HG03135 (cell line): ENCODE results near the gene KRTAP10-1.

ENCODE experiments used
- ATAC-seq: cut with Tn5 transposase; IDR thresholded peaks from one replicate; pipeline ENCODE4 v1.9.1; 2021; ENCODE audit warnings: mild to moderate bottlenecking, moderate library complexity; ENCODE audit not compliant: unreplicated experiment

The KRTAP10-1 gene

DNA sequence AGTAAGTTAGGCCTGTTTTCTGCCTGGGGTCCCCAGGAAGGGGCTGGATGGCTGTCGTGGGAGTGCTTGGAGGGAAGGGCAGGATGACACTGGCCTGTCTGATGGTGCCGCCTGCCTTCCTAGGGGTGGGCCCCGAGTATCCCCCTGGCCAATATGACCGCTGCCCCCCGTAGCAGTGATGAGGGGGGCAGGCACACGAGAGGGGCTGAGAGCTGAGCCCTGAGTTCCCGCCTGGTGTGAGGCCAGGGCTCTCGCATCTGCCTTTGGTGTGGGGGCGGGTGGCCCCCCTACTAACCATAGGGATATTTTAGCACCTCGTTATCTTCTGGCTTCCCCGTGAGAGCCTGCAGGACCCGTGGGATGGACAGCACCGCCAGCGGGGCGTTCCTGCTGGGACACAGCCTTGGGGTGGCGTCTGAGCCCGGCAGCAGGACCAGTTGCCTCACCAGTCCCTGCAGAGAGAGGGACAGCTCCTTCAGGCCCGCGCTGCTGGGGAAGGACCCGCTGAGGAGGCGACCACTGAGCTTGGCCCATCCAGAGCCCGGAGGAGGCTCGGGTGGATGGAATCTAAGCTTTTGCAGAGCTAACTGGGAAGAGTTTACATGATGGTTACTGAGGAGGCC lies 10.4 kb downstream of the KRTAP10-1 start:
- no peak for ATAC-seq

DNA sequence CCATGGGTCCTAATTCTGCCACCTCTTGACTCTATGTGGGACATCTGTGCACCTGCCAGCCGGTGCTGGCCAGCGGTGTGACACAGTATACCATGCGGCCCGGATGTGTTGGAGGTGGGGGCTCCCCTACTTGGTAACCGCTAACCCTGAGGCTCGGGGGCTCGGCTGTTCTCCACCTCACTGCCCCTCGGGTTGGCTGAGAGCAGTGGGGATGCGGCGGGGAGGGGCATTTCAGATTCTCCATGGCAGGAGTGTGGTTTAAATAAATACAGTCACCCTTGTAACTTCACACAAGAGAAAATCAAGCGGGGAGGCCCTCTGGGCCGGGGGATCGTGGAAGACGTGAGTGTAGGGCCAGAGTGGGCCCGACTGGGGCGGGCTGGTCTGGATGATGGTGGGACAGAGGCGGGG lies 11.0 kb downstream of the KRTAP10-1 start:
- no peak for ATAC-seq

DNA sequence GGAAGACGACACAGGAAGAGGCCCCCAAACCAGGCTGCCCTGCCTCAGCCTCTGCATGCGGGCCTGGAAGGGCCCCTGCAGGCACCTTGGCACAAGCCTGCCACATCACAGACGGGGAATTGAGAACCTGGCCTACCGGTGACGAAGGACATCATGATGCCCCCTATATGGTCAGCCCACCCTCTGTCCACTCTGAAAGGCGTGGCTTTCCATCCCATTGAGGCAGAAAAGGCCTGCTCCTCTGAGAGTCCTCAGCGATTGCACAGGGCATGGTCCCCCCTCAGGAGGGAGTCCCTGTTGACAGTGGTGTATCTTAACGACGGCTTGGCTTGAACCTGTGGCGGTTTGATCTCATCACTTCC lies 11.4 kb downstream of the KRTAP10-1 start:
- no peak for ATAC-seq

DNA sequence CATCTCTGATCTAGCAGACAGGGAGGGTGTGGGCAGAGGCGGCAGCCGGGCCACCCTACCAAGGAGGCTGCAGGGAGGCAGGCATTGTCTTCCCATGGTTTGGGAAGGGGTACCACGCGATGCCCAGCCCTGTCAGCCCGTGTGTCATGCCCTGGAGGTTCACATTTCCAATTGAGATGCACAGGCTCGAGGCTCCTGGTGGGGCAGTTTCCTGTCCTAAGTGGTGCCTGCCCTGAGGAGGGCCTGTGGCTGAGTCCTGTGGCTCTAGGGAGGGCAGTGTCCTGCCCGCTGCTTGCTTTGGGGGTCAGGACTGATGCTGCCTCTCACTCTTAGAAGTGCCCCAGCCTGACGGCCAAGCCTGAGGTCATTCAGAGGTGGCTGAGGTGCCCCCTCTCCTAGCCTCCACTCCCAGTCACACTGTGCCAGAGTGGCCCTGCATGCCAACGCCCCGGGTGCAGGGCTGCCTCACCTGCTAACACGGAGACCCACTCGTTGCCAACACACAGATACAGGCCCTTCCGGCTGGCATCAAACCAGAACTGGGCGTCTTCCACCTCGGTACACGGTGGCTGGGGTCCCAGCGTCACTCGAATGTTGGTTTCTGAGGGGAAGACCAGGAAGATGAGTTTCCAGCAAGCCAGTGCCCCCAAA lies 11.9 kb downstream of the KRTAP10-1 start:
- no peak for ATAC-seq

DNA sequence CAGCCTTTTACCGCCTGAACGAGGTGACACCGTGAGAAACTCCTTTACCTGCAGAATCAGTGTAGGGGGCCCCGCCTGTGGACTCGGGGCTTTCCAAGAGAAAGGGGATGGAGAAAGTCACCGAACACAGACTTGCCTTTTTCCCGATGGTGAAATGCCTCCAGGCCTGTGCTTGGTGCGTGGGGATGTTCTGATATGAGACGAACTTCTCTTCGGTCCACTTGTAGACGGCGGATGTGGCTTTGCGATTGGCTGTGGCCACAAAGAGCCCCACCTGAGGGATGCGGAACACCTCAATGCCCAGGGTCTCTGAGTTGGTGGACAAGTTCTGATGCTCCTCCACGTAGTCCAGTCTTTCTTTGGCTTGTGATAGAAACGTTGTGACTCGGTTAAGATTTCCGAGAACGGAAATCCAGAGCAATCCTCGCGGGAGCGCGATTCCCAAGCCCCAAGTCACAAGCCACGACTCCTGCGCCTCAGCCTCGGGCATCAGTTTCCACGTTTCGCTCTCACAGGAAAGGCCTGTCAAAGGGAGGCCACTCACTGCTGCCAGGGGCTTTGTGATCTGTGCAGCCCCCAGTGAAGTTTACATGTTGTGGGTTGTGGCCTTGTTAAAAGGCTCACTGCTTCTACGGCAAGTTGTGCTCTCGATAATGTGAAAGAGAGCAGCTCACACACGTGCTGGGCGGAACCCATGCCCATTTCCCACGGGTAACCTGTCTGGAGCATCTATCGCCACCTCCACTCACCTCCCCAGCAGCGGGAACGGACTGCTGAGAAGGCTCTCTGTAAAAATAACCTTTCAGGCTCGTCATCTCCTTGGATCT lies 12.6 kb downstream of the KRTAP10-1 start:
- ATAC-seq: no peak

DNA sequence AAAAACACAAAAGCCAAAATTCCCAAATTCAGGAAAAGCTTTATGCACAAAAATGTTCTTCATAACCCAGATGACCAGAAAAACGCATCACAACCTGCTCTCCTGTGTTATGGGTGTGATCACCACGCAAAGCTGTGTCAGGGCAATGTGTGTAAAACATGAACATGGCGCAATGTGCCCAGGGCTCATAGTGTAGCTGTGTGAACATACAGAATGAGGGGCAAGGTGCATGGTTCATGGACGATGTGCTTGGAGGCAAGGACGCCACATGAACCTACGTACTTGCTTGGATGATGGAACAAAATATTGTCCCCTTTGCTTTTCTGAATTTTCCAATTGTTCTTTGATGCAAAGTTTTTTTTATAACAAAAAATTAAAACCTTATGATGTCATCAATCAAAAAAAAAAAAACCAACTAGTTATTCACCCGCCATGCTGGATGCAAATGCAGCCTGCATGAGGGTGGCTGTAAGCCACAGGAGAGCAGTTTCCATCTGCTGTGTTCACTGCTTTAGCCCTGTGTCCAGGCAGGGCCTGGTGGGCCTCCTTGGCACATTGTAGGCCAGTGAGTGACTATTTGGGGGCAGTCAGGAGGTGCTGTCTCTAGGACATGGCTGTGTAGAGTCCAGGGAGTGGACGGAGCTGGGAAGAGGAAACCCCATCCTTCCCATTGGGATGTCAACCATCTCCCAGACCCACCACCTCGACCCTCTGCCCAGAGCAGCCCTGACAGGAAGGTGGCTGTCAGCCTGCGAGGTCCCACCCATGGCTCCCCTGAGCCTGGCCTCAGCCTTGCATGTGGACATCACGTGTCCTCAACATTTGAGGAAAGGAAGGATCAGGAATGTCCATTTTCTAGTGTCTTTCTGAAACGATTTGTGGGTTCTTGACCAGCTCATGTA lies 13.6 kb downstream of the KRTAP10-1 start:
- no peak for ATAC-seq

DNA sequence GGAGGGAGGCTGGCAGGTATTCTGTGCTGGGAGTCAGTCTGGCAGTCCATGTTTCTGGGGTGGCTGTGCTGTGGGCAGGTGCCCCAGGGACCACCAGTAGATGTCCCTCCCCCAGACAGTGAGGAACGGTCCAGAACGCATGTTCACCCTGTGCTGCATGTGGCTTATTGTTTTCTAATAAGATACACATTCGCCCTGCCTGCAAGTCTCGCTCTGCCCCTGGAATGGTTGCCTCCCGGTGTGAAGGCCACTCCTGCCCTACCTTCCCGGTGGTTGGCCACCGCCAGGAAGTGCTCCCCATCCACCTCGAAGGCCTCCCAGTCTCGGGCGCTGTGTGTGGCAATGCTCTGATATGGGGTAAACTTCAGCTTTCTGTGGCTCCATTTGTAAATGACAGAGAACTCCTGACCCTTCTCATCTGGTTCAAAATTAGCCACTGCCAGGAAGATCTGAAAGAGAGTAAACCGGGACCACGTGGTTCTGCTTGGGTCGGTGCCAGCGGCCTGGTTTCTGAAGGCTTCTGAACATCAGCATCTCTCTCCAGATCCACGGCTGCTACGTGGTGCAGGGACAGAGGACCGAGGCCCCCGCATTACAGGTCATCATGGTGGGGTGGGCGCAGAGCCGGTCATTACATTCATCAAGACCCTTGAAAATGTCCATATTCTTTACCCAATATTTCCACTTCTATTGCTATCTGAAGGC lies 14.5 kb downstream of the KRTAP10-1 start:
- ATAC-seq: no peak

DNA sequence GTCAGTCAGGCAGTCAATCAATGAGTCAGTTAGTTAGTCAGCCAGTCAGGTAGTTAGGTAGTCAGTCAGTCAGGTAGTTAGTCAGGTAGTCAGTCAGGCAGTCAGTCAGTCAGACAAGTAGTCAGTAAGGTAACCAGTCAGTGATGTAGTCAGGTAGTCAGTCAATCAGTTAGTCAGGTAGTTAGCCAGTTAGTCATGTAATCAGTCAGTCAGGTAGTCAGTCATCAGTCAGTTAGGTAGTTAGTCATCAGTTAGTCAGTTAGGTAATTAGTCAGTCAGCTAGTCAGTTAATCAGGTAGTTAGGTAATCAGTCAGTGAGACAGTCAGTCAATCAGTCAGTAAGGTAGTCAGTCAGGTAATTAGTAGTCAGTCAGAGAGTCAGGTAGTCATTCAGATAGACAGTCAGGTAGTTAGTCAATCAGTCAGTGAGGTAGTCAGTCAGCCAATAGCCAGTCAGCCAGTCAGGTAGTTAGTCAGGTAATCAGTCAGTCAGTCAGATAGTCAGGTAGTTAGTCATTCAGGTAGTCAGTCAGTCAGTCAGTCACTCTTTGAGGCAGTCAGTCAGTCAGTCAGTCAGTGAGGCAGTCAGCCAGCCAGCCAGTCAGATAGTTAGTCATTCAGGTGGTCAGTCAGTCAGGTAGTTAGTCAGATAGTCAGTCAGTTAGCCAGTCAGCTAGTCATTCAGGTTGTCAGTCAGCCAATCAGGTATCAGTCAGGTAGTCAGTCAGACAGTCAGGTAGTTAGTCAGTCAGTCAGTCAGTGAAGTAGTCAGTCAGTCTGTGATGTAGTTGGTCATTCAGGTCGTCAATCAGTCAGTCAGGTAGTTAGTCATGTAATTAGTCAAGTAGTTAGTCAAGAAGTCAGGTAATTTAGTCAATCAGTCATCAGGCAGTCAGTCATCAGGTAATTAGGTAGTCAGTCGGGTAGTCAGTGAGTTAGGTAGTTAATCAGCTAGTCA lies 15.3 kb downstream of the KRTAP10-1 start:
- ATAC-seq: no peak

DNA sequence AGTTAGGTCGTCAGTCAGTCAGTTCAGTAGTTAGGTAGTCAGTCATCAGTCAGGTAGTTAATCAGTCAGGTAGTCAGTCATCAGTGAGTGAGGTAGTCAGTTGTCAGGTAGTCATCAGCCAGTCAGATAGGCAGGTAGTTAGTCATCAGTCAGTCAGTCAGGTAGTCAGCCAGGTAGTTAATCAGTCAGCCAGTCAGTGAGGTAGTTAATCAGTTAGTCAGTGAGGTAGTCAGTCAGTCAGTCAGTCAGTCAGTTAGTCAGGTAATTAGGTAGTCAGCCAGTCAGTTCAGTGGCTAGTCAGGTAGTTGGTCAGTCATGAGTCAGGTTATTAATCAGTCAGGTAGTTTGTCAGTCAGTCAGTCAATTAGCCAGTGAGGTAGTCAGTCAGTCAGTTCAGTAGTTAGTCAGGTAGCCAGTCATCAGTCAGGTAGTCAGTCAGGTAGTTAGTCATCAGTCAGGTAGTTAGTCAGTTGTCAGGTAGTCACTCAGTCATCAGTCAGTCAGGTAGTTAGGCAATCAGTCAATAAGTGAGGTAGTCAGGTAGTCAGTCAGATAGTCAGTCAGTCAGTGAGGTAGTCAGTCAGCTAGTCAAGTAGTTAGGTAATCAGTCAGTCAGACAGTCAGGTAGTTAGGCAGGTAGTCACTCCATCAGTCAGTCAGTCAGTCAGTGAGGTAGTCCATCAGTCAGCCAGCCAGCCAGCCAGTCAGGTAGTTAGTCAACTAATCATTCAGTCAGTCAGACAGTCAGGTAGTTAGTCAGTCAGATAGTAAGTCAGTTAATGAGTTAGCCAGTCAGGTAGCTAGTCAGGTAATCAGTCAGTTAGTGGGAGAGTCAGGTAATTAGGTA lies 16.2 kb downstream of the KRTAP10-1 start:
- no peak for ATAC-seq

DNA sequence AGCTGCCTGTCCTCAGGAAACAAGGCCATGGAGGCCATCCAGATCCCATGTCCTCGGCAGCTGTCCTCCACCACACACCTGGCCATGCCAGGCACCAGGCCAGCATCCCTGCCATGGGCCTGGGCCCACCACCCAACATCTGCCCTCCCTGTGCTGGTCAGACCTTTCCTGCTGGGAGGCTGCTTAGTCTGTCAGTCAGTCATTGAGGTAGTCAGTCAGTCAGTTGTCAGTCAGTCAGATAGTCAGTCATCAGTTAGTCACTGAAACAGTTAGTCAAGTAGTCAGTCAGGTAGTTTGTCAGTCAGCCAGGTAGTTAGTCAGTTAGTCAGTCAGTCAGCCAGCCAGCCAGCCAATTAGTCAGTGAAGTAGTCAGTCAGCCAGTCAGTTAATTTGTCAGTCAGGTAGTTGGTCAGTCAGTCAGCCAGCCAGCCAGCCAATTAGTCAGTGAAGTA lies 17.2 kb downstream of the KRTAP10-1 start:
- ATAC-seq: no peak

DNA sequence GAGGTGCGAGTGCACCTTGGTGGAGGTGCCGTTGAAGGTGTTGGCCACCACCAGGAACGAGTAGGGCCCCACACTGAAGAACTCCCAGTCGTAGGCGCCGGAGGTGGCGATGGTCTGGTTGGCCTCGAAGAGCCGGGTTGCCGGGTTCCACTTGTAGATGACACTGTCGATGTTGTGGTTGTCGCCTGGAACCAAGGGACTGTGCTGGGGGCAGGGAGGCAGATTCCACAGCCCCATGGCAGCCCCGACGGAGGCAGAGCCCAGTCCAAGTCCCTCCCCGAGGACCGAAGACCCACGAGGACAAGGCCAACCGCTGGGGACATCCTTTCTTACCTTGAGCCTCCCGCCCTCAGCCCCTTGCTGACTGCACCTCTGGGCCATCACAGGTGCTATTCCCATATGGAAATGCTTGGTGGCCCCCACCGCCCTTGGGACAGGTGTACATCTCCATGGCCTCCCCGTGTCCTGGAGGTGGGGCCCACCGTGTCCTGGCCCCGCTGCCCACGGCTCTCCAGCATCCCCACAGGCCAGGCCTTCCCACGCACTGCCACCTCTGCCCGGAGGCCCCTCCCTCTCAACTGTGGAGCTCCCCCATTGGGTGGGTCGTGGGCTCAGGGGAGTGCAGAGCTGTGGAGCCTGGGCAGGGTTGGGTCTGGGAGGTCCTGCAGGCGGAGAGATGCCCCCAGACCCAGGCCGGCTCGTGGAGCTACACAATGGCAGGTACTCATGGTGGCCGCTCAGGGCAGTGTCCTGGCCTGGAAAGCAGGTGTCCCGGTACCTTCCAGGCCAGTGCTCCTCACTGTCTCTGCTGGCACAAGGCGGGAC lies 17.9 kb downstream of the KRTAP10-1 start:
- no peak for ATAC-seq

DNA sequence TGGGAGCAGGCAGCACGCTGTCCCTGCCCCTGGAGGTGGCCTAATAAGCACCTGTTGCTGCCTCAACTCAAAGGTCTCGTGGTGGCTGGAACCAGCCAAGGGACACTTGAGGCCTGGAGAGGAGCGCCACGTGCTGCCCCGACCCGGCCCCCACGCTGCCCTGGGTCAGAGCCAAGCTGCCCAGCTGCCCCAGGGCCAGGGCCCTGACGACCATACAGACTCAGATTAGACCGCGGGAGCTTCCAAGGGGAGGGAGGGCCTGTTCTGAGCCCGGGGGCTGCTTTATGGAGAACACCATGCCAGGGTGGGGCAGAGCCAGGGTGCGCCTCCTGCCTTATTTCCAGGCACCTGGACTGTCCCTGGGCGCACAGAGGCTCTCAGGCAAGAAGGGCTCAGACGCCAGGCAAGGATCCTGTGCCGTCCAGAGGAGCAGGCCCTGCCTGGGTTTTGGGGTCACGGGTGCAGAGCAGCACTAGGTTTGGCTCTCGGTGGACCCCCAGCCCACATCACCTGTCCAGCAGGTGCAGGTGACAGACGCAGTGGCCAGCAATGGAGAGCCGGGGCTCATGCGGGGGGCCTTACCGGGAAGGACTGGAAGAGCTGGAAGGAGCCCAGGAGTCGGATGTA lies 18.6 kb downstream of the KRTAP10-1 start:
- ATAC-seq: no peak

DNA sequence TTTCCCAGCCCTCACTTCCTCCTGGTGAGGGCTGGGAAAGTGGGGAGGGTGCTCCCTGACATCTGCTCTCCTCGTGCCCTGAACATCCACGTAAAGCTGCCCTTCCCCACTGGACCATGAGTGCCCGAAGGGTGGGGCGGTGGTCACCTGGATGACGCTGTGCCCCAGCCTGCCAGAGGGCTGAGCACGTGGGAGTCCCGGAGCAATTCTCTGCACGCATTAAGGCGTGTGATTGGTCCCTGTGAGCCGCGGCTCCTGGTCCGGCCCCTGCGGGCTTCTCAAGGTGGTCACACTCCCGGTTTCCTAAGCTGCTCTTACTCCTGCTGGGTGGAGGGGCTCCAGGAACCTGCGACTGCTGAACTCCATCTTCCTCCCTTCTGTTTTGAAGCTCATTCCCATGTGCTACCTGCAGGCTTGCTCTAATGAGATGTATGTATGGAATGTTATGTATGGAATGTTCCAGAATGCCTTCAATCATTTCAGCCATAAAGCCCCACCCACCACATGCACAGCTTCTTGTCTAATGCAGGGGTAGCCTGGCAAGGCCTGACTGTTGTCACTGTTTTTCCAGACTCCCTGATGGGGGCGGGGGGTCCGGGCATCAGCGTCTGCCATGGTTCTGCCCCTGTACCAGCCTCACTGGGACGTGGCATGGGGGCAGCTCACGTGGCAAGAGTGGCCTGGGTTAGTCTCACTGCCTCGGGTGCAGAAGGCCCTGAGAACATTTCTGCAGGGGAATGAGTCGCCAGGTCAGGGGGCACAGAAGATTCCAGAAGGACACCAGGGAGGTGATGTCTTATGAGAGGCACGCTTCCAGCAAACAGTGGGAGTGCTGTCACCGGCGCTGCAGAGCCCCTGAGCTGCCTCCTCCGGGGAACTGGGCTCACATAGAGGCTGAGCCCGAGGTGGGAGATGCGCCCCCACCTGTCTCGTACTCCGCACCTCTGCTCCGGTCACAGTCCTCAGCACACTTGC lies 19.4 kb downstream of the KRTAP10-1 start:
- ATAC-seq: no peak

DNA sequence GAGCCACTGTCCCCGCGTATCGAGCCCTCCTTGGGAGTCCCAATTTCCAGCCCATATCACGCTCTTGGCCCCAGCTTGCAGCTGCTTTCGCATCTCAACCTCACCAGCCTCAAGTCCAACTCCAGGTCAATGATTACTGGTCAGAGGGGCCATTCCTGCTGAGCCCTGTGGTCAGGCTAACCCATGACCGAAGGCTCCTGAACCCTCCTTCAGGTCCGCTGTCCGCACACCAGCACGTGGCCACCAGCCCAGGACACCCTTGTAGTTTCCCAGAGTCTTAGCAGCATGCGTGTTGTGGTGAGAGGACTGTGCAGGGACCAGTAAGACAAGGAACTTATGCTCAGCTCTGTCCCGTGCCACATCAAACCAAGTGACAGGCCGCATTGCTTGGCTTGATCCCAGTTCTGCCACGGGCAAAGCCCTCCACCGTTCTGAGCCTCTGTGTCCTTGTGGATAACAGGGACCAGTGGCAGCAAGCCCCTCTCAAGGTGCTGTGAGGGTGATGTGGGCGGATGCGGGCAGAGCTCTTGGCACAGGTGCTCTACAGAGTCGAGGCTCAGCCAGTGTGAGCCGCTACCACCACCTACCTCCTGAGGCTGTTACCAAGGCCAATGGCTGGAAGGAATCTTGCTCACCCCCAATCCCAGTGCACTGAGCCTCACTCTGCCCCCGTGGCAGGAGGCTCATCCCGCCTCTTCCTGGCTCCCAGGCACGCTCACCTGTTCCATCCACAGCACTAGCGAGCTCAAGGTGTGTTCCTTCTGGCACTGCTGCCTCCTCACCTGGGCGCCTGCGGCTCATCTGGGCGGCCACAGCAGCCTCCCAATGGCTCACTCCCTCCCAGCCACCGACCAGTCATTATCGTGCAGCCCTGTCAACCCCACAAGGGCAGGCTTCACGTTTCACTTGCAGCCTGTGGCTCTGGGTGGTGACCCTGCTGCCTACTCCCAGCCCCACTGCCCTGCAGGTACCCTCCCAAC lies 20.4 kb downstream of the KRTAP10-1 start:
- ATAC-seq: no peak

DNA sequence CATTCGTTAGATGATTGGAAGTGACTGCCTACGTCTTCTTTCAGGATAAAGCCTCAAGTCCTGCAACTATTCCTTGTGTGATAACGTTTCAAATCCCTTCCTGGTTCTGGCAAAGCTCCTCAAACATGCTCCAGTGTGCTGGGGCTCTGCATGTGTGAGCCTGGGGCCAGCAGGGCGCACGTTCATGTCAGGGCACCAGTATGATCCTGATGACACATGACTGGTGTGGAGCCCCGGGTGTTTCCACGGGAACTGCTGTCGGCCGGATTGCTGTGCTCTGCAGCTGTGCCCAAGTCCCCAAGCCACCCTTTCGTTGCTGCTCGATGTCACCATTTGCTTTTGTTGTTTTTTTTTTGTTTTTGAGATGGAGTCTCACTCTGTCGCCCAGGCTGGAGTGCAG lies 21.3 kb downstream of the KRTAP10-1 start:
- ATAC-seq: no peak
